IPS-18c (cell line): ENCODE results near the gene MRPL50.

Experiments
- H3K4me3 ChIP-seq: 2 replicates; pipeline ENCODE4 v1.7.0; 2013; ENCODE audit warnings: low read depth, mild to moderate bottlenecking, low read length, moderate library complexity; ENCODE audit not compliant: insufficient read depth
- H3K9me3 ChIP-seq: one replicate; pipeline ENCODE4 v1.6.1; 2013; ENCODE audit warnings: mild to moderate bottlenecking, low read length, moderate library complexity; ENCODE audit not compliant: control insufficient read depth, insufficient read depth

The MRPL50 gene

DNA sequence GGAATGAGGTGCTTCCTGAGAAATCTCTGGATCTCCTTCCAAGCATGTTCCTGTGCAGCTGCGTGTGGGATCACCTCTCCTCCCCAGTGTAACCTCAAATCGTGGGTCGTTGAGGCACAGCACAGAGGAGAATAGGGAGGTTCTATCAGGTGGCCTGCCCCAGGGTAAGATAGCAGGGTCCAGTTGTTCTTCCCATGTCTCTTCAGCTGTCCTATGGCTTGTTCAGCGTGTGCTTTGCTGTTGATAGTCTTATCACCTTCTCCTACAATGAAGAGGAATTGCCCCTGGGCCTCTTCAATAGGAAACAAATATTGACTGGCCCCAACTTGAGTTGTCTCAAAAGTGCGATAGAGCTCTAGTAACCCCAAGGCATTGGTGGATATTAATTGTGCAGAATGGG lies 36.0 kb downstream of the MRPL50 start:
- H3K4me3 ChIP-seq: no peak overlapping the region
- H3K9me3 ChIP-seq: no peaks in the 10 kb centered on the region

GRCh38 chr9:101360647-101361046 lies 37.8 kb downstream of the MRPL50 start:
- H3K4me3 ChIP-seq: no peak overlapping the region
- peaks cover 2% of the 10 kb centered on the region for H3K9me3 ChIP-seq

- Histone ChIP-seq H3K4me3 (no peak overlapping the region), H3K9me3 (peaks cover 2% of the 10 kb centered on the region)
These were observed 38.7 kb downstream of the MRPL50 start for GRCh38 chr9:101359679-101360078.

- no peak overlapping the region for H3K4me3 ChIP-seq
- H3K9me3 ChIP-seq: peaks cover 2% of the 10 kb centered on the region
These were observed 41.8 kb downstream of the MRPL50 start for GRCh38 chr9:101356619-101357018.

GRCh38 chr9:101354765-101355708 lies 43.4 kb downstream of the MRPL50 start:
- H3K9me3 ChIP-seq: peaks cover 2% of the 10 kb centered on the region

GRCh38 chr9:101354143-101354764 lies 44.2 kb downstream of the MRPL50 start:
- Histone ChIP-seq H3K4me3 (no peak overlapping the region), H3K9me3 (peaks cover 2% of the 10 kb centered on the region)

More at GRCh38 chr9:101354765-101355708, 43.4 kb downstream of the MRPL50 start:
- no peak overlapping the region for H3K4me3 ChIP-seq

GRCh38 chr9:101353683-101354082 lies 44.7 kb downstream of the MRPL50 start:
- H3K9me3 ChIP-seq: peaks cover 2% of the 10 kb centered on the region
- H3K4me3 ChIP-seq: no peak overlapping the region

DNA sequence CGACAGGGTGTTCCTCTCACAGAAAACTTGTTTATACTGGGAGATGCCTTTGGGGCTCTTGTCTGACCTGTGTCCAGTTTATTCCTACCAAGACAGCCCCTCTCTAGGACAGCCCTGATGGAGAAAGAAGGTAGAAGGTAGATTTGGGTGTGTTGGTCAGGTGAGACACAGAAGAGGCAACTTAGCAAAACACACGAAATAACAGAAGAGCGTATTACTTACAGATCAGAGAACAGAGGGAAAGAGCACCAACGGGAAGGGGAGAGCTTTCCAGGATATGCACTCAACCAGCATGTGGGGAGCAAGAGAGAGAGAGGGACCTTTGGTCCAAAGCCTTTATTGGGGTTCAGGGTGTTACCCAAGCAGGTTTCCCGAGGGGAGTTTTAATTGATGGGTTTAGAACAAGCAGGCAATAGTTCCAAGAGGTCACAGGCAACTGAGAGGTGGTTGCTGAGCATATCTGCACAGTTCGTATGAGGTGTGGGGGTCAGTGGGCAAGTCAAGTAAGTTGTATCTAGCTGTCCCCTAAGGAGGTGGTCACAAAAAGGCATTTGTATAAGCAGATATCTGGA lies 45.4 kb downstream of the MRPL50 start:
- no peak overlapping the region for H3K4me3 ChIP-seq

GRCh38 chr9:101350285-101350684 lies 48.1 kb downstream of the MRPL50 start:
- no peak overlapping the region for H3K4me3 ChIP-seq
- no peaks in the 10 kb centered on the region for H3K9me3 ChIP-seq

More for the DNA sequence above, 45.4 kb downstream of the MRPL50 start:
- peaks cover 2% of the 10 kb centered on the region for H3K9me3 ChIP-seq

- Histone ChIP-seq H3K9me3 (peaks cover 2% of the 10 kb centered on the region), H3K4me3 (no peak overlapping the region)
These were observed 55.8 kb downstream of the MRPL50 start for GRCh38 chr9:101342595-101342994.

DNA sequence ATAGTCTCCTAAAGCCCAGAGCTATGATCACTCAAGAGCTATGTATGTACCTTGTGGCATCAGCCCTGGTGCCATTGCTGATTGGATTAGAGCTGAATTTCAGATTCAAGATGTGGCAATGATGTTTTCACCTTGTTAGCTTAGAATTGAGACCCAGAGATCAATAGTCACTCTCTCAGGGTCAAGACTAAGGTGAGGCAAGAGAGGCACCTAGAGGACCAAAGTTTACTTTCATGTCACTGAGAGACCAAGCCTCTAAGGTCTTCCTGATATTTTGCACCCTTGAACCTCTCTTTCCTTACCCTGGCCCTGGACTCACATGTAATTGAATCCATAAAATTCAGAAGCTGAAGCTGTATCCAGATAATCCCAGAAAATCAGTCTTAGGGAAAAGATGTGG lies 56.5 kb downstream of the MRPL50 start:
- no peak overlapping the region for H3K4me3 ChIP-seq
- H3K9me3 ChIP-seq: peaks cover 2% of the 10 kb centered on the region
